Measurements from ENCODE around the gene TMEM150B. TPM values are rescaled to one million over a fixed set of nuclear protein-coding genes. Genes with fewer than 3 reads are reported as not detected.

Gene TMEM150B
- total and polyA plus RNA-seq, 9 of the 15 experiments (the other 6 are each of a cell fraction or from before 2014, with no cell fraction given): 0.47 to 1.3 (median 0.74) TPM; not detected in 2

DNA sequence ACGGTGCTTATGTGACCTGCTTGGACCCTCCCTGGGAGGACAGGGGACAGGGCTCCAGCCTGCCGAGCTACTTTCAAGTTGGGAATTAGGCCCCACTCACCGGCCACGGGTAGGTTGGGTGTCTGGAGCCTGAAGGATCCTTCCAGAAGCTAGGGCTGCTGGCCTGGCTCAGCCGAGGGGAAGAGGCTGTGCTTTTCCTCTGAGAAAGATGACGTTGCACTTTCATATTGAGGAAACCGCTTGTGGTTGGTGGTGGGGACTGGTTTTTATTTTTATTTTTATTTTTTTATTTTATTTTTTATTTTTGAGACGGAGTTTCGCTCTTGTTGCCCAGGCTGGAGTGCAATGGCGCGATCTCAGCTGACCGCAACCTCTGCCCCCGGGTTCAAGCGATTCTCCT, at the start of gene TMEM150B (continued):
- TF ChIP-seq DDX20 (tag; IDR thresholded peaks at IDR 0.05; ENCODE audit: low read depth) (no peak), TAF1 (IDR thresholded peaks at IDR 0.05; ENCODE audit: control insufficient read depth, extremely low read depth, insufficient read depth, low read length, severe bottlenecking) (no peak), PTTG1 (tag; IDR thresholded peaks at IDR 0.05; ENCODE audit: low read depth) (no peak), SMARCC2 (IDR thresholded peaks at IDR 0.05; ENCODE audit: low read depth) (no peak), MAFG (tag; conservative IDR thresholded peaks at IDR 0.05) (peak; percentile 98), MAZ (CRISPR knock-in tag; conservative IDR thresholded peaks at IDR 0.05 in 1 of 2, IDR thresholded peaks at IDR 0.05 in 1 of 2) (0 out of 4 replicates have a peak, but pooled peaks of 1 of the 2 experiments have one; percentile 36), CHD2 (IDR thresholded peaks at IDR 0.05; ENCODE audit: low read depth, low read length) (no peak), KDM1A (IDR thresholded peaks at IDR 0.05) (no peak), NFE2L1 (tag; IDR thresholded peaks at IDR 0.05; ENCODE audit: borderline replicate concordance, low read depth) (peak; percentile 58; the same call in 1 of the 2 replicates), ZNF75A (CRISPR knock-in tag; IDR thresholded peaks at IDR 0.05) (no peak), SLC30A9 (CRISPR knock-in tag; IDR thresholded peaks at IDR 0.05) (no peak), NELFE (IDR thresholded peaks at IDR 0.05; ENCODE audit: insufficient read depth, insufficient read length) (no peak), L3MBTL2 (IDR thresholded peaks at IDR 0.05) (0 out of 2 replicates have a peak, but pooled peaks have one; percentile 28)
- TF ChIP-seq, protein P1, sequence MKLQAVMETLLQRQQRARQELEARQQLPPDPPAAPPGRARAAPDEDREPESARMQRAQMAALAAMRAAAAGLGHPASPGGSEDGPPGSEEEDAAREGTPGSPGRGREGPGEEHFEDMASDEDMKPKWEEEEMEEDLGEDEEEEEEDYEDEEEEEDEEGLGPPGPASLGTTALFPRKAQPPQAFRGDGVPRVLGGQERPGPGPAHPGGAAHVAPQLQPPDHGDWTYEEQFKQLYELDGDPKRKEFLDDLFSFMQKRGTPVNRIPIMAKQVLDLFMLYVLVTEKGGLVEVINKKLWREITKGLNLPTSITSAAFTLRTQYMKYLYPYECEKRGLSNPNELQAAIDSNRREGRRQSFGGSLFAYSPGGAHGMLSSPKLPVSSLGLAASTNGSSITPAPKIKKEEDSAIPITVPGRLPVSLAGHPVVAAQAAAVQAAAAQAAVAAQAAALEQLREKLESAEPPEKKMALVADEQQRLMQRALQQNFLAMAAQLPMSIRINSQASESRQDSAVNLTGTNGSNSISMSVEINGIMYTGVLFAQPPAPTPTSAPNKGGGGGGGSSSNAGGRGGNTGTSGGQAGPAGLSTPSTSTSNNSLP (IDR thresholded peaks at IDR 0.05; ENCODE audit: borderline replicate concordance, low read depth, low read length): no peak
- TF ChIP-seq, protein P2, sequence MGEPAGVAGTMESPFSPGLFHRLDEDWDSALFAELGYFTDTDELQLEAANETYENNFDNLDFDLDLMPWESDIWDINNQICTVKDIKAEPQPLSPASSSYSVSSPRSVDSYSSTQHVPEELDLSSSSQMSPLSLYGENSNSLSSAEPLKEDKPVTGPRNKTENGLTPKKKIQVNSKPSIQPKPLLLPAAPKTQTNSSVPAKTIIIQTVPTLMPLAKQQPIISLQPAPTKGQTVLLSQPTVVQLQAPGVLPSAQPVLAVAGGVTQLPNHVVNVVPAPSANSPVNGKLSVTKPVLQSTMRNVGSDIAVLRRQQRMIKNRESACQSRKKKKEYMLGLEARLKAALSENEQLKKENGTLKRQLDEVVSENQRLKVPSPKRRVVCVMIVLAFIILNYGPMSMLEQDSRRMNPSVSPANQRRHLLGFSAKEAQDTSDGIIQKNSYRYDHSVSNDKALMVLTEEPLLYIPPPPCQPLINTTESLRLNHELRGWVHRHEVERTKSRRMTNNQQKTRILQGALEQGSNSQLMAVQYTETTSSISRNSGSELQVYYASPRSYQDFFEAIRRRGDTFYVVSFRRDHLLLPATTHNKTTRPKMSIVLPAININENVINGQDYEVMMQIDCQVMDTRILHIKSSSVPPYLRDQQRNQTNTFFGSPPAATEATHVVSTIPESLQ (CRISPR knock-in tag; IDR thresholded peaks at IDR 0.05): no peak
- TF ChIP-seq, protein P3, sequence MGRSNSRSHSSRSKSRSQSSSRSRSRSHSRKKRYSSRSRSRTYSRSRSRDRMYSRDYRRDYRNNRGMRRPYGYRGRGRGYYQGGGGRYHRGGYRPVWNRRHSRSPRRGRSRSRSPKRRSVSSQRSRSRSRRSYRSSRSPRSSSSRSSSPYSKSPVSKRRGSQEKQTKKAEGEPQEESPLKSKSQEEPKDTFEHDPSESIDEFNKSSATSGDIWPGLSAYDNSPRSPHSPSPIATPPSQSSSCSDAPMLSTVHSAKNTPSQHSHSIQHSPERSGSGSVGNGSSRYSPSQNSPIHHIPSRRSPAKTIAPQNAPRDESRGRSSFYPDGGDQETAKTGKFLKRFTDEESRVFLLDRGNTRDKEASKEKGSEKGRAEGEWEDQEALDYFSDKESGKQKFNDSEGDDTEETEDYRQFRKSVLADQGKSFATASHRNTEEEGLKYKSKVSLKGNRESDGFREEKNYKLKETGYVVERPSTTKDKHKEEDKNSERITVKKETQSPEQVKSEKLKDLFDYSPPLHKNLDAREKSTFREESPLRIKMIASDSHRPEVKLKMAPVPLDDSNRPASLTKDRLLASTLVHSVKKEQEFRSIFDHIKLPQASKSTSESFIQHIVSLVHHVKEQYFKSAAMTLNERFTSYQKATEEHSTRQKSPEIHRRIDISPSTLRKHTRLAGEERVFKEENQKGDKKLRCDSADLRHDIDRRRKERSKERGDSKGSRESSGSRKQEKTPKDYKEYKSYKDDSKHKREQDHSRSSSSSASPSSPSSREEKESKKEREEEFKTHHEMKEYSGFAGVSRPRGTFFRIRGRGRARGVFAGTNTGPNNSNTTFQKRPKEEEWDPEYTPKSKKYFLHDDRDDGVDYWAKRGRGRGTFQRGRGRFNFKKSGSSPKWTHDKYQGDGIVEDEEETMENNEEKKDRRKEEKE (IDR thresholded peaks at IDR 0.05; ENCODE audit: borderline replicate concordance in 1 of 2, control insufficient read depth in 1 of 2, low read depth in 2 of 2, low read length in 1 of 2): no peak
- TF ChIP-seq, protein P4, sequence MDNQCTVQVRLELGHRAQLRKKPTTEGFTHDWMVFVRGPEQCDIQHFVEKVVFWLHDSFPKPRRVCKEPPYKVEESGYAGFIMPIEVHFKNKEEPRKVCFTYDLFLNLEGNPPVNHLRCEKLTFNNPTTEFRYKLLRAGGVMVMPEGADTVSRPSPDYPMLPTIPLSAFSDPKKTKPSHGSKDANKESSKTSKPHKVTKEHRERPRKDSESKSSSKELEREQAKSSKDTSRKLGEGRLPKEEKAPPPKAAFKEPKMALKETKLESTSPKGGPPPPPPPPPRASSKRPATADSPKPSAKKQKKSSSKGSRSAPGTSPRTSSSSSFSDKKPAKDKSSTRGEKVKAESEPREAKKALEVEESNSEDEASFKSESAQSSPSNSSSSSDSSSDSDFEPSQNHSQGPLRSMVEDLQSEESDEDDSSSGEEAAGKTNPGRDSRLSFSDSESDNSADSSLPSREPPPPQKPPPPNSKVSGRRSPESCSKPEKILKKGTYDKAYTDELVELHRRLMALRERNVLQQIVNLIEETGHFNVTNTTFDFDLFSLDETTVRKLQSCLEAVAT (IDR thresholded peaks at IDR 0.05): 0 out of 4 replicates have a peak, but pooled peaks of 1 of the 2 experiments have one; percentile 57
- TF ChIP-seq, protein P5, sequence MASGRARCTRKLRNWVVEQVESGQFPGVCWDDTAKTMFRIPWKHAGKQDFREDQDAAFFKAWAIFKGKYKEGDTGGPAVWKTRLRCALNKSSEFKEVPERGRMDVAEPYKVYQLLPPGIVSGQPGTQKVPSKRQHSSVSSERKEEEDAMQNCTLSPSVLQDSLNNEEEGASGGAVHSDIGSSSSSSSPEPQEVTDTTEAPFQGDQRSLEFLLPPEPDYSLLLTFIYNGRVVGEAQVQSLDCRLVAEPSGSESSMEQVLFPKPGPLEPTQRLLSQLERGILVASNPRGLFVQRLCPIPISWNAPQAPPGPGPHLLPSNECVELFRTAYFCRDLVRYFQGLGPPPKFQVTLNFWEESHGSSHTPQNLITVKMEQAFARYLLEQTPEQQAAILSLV (tag; IDR thresholded peaks at IDR 0.05): no peak

Measured in K562 (cell line).